Naive thymus-derived CD4-positive, alpha-beta T cell (primary cell): ENCODE results near the gene UBR2. TPM values are rescaled to one million over a fixed set of nuclear protein-coding genes. Genes with fewer than 3 reads are reported as not detected.

Source experiments
- ATAC-seq: fragments of 150-1000 bp; cut with Tn5 transposase; 2 replicates; pipeline ENCODE4 v1.10.0; 2021; ENCODE audit warnings: mild to moderate bottlenecking, moderate library complexity
- CTCF ChIA-PET: fragments of 350-600 bp; sonication (Branson Sonifier 250); formaldehyde crosslinking; loops from one replicate; lab custom pipeline; 2021; ENCODE audit warnings: antibody characterized with exemption; lab: Charles Lee
- POLR2A ChIA-PET: fragments of 350-600 bp; sonication (Branson Sonifier 250); formaldehyde crosslinking; loops from one replicate; lab custom pipeline; 2021; ENCODE audit warnings: antibody characterized with exemption, inconsistent platforms; lab: Charles Lee
- DNase-seq, 9 donors: peaks; one replicate each; pipeline versions ENCODE4 v3.0.0 to v3.0.0-alpha.2; 2020 to 2022; ENCODE audit warnings: mixed read lengths in 1 of 9
- H3K27ac ChIP-seq: one replicate; pipeline ENCODE4 v1.7.0; 2013; ENCODE audit warnings: mild to moderate bottlenecking, low read depth, low read length, moderate library complexity
- H3K27me3 ChIP-seq, 2 donors: one replicate each; pipeline ENCODE4 v1.7.0; 2013; ENCODE audit warnings: low read length in 2 of 2, mild to moderate bottlenecking in 2 of 2, moderate library complexity in 2 of 2; ENCODE audit not compliant: control insufficient read depth in 2 of 2, insufficient read depth in 2 of 2
- H3K36me3 ChIP-seq, 3 experiments: 1 replicate in 2 of 3; 2 replicates in 1 of 3; pipeline ENCODE4 v1.7.0; 2013; ENCODE audit warnings: low read length in 3 of 3, mild to moderate bottlenecking in 3 of 3, moderate library complexity in 1 of 3; ENCODE audit not compliant: insufficient read depth in 3 of 3, control insufficient read depth in 2 of 3
- H3K4me1 ChIP-seq, 2 donors: one replicate each; pipeline ENCODE4 v1.7.0; 2013; ENCODE audit warnings: low read length in 2 of 2, mild to moderate bottlenecking in 2 of 2, moderate library complexity in 1 of 2; ENCODE audit not compliant: control insufficient read depth in 2 of 2, insufficient read depth in 2 of 2
- H3K4me3 ChIP-seq: 2 replicates; pipeline ENCODE4 v1.7.0; 2013; ENCODE audit warnings: mild to moderate bottlenecking, low read length
- H3K9me3 ChIP-seq, 3 experiments: 1 replicate in 2 of 3; 2 replicates in 1 of 3; pipeline ENCODE4 v1.7.0; 2013; ENCODE audit warnings: low read length in 3 of 3; ENCODE audit not compliant: control insufficient read depth in 2 of 3
- H3K27ac Mint-ChIP-seq, 9 donors: one replicate each; pipeline ENCODE4 v1.8.0; 2020 to 2022; ENCODE audit warnings: mixed read lengths in 9 of 9, mild to moderate bottlenecking in 8 of 9, moderate library complexity in 5 of 9, inconsistent platforms in 2 of 9
- H3K27me3 Mint-ChIP-seq, 5 donors: one replicate each; pipeline ENCODE4 v1.8.0; 2021 to 2022; ENCODE audit warnings: mixed read lengths in 5 of 5, mild to moderate bottlenecking in 1 of 5
- H3K36me3 Mint-ChIP-seq, 5 donors: one replicate each; pipeline ENCODE4 v1.8.0; 2020 to 2022; ENCODE audit warnings: mixed read lengths in 5 of 5, mild to moderate bottlenecking in 3 of 5, inconsistent platforms in 1 of 5
- H3K4me1 Mint-ChIP-seq, 7 donors: one replicate each; pipeline ENCODE4 v1.8.0; 2020 to 2022; ENCODE audit warnings: mixed read lengths in 7 of 7, mild to moderate bottlenecking in 3 of 7, inconsistent platforms in 1 of 7
- H3K4me3 Mint-ChIP-seq, 10 donors: one replicate each; pipeline ENCODE4 v1.8.0; 2020 to 2022; ENCODE audit warnings: mild to moderate bottlenecking in 10 of 10, mixed read lengths in 10 of 10, moderate library complexity in 6 of 10, inconsistent platforms in 2 of 10
- H3K9me3 Mint-ChIP-seq, 11 donors: one replicate each; pipeline ENCODE4 v1.8.0; 2020 to 2022; ENCODE audit warnings: mixed read lengths in 11 of 11, mild to moderate bottlenecking in 4 of 11, inconsistent platforms in 1 of 11, moderate library complexity in 1 of 11
- intact Hi-C, 2 donors: fragments of 100-400 bp; cut with micrococcal nuclease; formaldehyde crosslinking; loops; one replicate each; pipeline ENCODE4 v1.15.1; 2023
- polyA plus RNA-seq, 2 donors: library from polyadenylated mRNA; unstranded; fragments of 300-500 nt; fragmentation: Illumina TruSeq; gene quantifications; one replicate each; pipeline ENCODE4 v1.2.3, GENCODE V29; 2021
- total RNA-seq, 6 experiments: library from RNA in 5 of 6; stranded (reverse) in 5 of 6; gene quantifications; 1 replicate in 5 of 6; 2 replicates in 1 of 6; pipeline ENCODE4 v1.2.3 and lab custom pipeline; 2021 to 2026

UBR2 gene
- total and polyA plus RNA-seq, 7 experiments from 2014 or later: 10.1 to 45.5 (median 37.0) TPM

DNA sequence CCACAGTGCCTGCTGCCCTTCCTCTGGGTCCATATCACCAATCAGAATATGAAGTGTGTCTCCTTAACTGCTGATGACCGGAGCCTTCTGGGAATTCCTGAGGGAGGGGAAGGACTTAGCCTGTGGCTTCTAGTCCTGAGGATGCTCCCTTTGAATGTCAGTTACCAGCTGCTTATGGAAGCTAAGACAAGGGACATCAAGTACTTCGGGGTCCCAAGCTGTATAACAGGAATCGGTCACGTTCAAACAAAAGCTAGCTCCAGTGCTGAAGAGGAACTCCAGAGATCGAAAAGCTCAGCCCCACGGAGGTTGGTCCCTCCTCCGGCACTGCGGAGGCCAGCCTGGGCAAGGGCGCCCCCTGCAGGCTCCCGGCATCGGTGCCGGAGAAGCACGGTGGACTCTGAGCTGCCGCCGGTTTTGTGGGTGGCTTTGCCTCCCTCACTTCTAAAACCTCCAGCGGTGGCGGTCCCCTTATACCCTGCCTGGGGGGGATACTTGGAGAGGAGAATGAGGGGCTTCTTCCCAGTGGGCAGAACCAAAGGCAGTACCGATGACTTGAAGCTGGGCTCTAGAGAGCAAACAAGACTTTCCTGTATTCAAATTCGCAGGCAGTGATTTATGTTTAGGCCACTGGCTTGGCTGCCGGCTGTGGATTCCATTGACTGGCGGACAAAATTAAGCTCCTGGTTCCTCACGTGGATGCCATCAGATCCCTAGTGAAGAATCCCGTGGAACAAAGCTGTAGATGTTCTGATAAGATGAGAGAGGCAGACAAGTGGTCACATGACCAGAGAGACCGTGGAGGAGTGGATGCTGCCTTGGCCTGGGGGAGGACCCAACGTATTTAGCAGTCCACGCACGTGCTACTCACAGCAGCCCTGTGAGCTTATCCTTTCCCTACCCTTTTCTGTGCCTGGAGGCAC, 16.2 kb upstream of the UBR2 start:
- Histone ChIP-seq H3K36me3 (no peaks in the 10 kb centered on the region), H3K4me3 (peak overlapping the region; percentile 52), H3K27me3 (no peaks in the 10 kb centered on the region), H3K9me3 (no peaks in the 10 kb centered on the region), H3K27ac (peak overlapping the region; percentile 26), H3K4me1 (peaks cover 5 to 13% of the 10 kb centered on the region in 2 donors)
- Mint-ChIP-seq H3K27me3 (peaks cover 0 to 12% (median 9%) of the 10 kb centered on the region in 5 donors), H3K9me3 (peaks cover 0 to 1% (median 0%) of the 10 kb centered on the region in 11 donors), H3K27ac (peak overlapping the region in 7 of 9 donors; percentile 42 to 74 (median 48)), H3K4me3 (peak overlapping the region; percentile 23 to 78 (median 68)), H3K36me3 (no peaks in the 10 kb centered on the region), H3K4me1 (peaks cover 5 to 14% (median 12%) of the 10 kb centered on the region in 7 donors)
- peak; percentile 73 to 94 (median 86) for DNase-seq
- POLR2A ChIA-PET: interaction anchor here (0.6 to 2.8 kb wide), 9 partner anchors 11 to 333 kb away, joined by 3 to 9 read pairs (median 4); partner anchors contain the start of gene UBR2
- CTCF ChIA-PET: interaction anchor here (0.6 to 2.5 kb wide), 47 partner anchors 8 to 1037 kb away, joined by 3 to 49 read pairs (median 5); partner anchors contain the start of genes MRPS10, TOMM6 and UBR2
- peak; percentile 100 for ATAC-seq
- intact Hi-C loops: loop anchor here (1.0 to 10.0 kb wide), 14 partner anchors 16 to 767 kb away; partner anchors contain the start of genes MRPS10 (in 1 of the 2), PRICKLE4 (in 1 of the 2) and TRERF1 (in 1 of the 2)

- no peak overlapping the region for H3K4me3 Mint-ChIP-seq
- POLR2A ChIA-PET: no interaction called here
Measured at GRCh38 chr6:42550277-42550676, 13.6 kb upstream of the UBR2 start.

GRCh38 chr6:42551217-42551616, 12.6 kb upstream of the UBR2 start:
- CTCF ChIA-PET: interaction anchor here (0.7 to 1.2 kb wide), 6 partner anchors 10 to 616 kb away, joined by 3 to 5 read pairs (median 3); no protein-coding TSS in a partner anchor
- peaks cover 0 to 1% (median 0%) of the 10 kb centered on the region in 5 donors for H3K36me3 Mint-ChIP-seq

More at GRCh38 chr6:42550277-42550676, 13.6 kb upstream of the UBR2 start:
- H3K27me3 Mint-ChIP-seq: peaks cover 0 to 15% (median 10%) of the 10 kb centered on the region in 5 donors
- no peaks in the 10 kb centered on the region for H3K36me3 ChIP-seq
- peaks cover 5 to 13% of the 10 kb centered on the region in 2 donors for H3K4me1 ChIP-seq
- intact Hi-C loops: no loop called here
- peaks cover 7 to 21% (median 18%) of the 10 kb centered on the region in 7 donors for H3K4me1 Mint-ChIP-seq
- peaks cover 0 to 1% (median 0%) of the 10 kb centered on the region in 5 donors for H3K36me3 Mint-ChIP-seq
- peaks cover 0 to 6% (median 0%) of the 10 kb centered on the region in 11 donors for H3K9me3 Mint-ChIP-seq
- ATAC-seq (no peak), DNase-seq (no peak)
- H3K27ac Mint-ChIP-seq: no peak overlapping the region
- CTCF ChIA-PET: interaction anchor here (1.2 kb wide), 1 partner anchor 11 kb away, joined by 3 read pairs; no protein-coding TSS in a partner anchor
- no peak overlapping the region for H3K27ac ChIP-seq
- H3K27me3 ChIP-seq: no peaks in the 10 kb centered on the region
- H3K4me3 ChIP-seq: no peak overlapping the region
- no peaks in the 10 kb centered on the region for H3K9me3 ChIP-seq

GRCh38 chr6:42552380-42552779, 11.4 kb upstream of the UBR2 start:
- Histone ChIP-seq H3K4me1 (peaks cover 2 to 6% of the 10 kb centered on the region in 2 donors), H3K27me3 (no peaks in the 10 kb centered on the region), H3K4me3 (no peak overlapping the region), H3K9me3 (no peaks in the 10 kb centered on the region), H3K27ac (no peak overlapping the region), H3K36me3 (no peaks in the 10 kb centered on the region)
- Mint-ChIP-seq H3K27ac (peak overlapping the region in 1 of 9 donors; percentile 25), H3K9me3 (peaks cover 0 to 6% (median 0%) of the 10 kb centered on the region in 11 donors), H3K27me3 (peaks cover 0 to 15% (median 10%) of the 10 kb centered on the region in 5 donors), H3K4me1 (peaks cover 6 to 26% (median 15%) of the 10 kb centered on the region in 7 donors), H3K4me3 (no peak overlapping the region), H3K36me3 (peaks cover 0 to 1% (median 0%) of the 10 kb centered on the region in 5 donors)
- intact Hi-C loops: no loop called here
- POLR2A ChIA-PET: interaction anchor here (0.6 kb wide), 2 partner anchors 291 to 954 kb away, joined by 3 read pairs; no protein-coding TSS in a partner anchor
- no peak for DNase-seq
- CTCF ChIA-PET: interaction anchor here (1.2 kb wide), 1 partner anchor 21 kb away, joined by 4 read pairs; no protein-coding TSS in a partner anchor
- no peak for ATAC-seq

More at GRCh38 chr6:42551217-42551616, 12.6 kb upstream of the UBR2 start:
- Histone ChIP-seq H3K27ac (no peak overlapping the region), H3K9me3 (no peaks in the 10 kb centered on the region), H3K36me3 (no peaks in the 10 kb centered on the region), H3K27me3 (no peaks in the 10 kb centered on the region), H3K4me3 (no peak overlapping the region), H3K4me1 (peaks cover 5 to 13% of the 10 kb centered on the region in 2 donors)
- POLR2A ChIA-PET: interaction anchor here (1.4 kb wide), 1 partner anchor 13 kb away, joined by 5 read pairs; the partner anchor contains the start of gene UBR2
- no peak for ATAC-seq
- Mint-ChIP-seq H3K4me3 (no peak overlapping the region), H3K9me3 (peaks cover 0 to 6% (median 0%) of the 10 kb centered on the region in 11 donors), H3K27ac (no peak overlapping the region), H3K27me3 (peaks cover 0 to 15% (median 10%) of the 10 kb centered on the region in 5 donors), H3K4me1 (peaks cover 8 to 29% (median 20%) of the 10 kb centered on the region in 7 donors)
- no peak for DNase-seq
- intact Hi-C loops: no loop called here

DNA sequence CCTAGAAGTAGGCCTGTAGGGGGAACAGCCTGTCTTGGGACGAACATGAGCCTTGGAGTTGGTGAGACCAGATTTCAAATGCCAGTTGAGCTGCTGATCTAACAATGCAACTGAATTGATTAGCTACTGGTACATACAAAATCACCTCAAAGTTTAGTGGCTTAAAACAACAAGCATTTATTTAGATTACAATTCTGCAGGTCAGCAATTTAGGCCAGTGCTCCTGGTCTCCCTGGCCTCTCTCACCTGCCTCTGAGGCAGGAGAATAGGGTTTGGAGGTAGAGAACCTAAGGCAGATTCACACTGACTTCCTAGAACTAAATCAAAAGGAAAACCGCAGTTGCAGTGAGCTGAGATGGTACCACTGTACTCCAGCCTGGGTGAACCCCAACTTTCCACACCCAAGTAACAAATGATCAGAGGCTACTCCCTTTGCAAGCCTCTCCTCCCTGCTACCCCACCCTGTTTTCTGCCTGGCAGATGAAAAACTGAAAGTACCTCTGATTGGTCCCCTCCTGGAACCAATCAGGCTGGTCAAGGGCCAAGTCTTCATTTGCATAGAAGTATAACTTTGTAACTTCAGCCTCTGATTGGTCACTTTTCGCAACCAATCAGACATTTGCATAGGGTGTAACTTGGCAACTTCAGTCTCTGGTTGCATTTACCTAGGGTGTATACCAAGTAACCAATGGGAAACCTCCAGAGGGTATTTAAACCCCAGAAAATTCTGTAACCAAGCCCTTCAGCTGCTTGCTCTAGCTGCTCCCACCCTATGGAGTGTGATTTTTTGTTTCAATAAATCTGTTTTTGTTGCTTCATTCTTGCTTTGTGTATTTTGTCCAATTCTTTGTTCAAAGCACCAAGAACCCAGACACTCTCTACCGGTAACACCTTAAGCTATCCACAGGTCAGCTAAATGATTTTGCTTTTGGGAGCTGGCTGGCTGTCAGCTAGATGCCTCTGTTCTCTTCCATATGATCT, 8.1 kb upstream of the UBR2 start:
- peaks cover 0 to 15% (median 4%) of the 10 kb centered on the region in 5 donors for H3K27me3 Mint-ChIP-seq
- ChIA-PET POLR2A (no interaction called here), CTCF (interaction anchor here (4.8 kb wide), 1 partner anchor 8 kb away, joined by 23 read pairs; no protein-coding TSS in a partner anchor)
- no peak overlapping the region for H3K4me3 Mint-ChIP-seq
- Histone ChIP-seq H3K27ac (no peak overlapping the region), H3K4me3 (no peak overlapping the region), H3K36me3 (no peaks in the 10 kb centered on the region), H3K4me1 (no peaks in the 10 kb centered on the region), H3K27me3 (no peaks in the 10 kb centered on the region), H3K9me3 (no peaks in the 10 kb centered on the region)
- H3K27ac Mint-ChIP-seq: peak overlapping the region in 1 of 9 donors; percentile 30
- DNase-seq: no peak
- peaks cover 0 to 5% (median 0%) of the 10 kb centered on the region in 11 donors for H3K9me3 Mint-ChIP-seq
- peak; percentile 61 for ATAC-seq
- H3K36me3 Mint-ChIP-seq: peaks cover 0 to 1% (median 0%) of the 10 kb centered on the region in 5 donors
- intact Hi-C loops: no loop called here
- peaks cover 0 to 19% (median 8%) of the 10 kb centered on the region in 7 donors for H3K4me1 Mint-ChIP-seq
